HT-29 (cell line): ENCODE measurements around the gene CCDC192. TPM values are rescaled to one million over a fixed set of nuclear protein-coding genes. Genes with fewer than 3 reads are reported as not detected.
"Not testable (repeated sequence)": the region's sequence is repeated elsewhere in the genome, so short reads cannot be mapped to it uniquely, and the experiment has no call there.

Experiments
- DNase-seq: peaks from one replicate; pipeline ENCODE4 v3.0.0-alpha.2; 2015; ENCODE audit warnings: low spot score
- total RNA-seq: library from RNA; depleted of rRNA; stranded (reverse); fragments of >200 nt; shearing (Covaris generic); gene quantifications from 2 replicates; pipeline ENCODE4 v1.2.3, GENCODE V29; 2014

Gene CCDC192
- total RNA-seq, 1 experiment from 2014 or later: not detected

- peak; percentile 39 for DNase-seq
These were observed 59.2 kb downstream of the CCDC192 start for GRCh38 chr5:127762412-127762811.

GRCh38 chr5:127766676-127767335 lies 63.6 kb downstream of the CCDC192 start:
- no peak for DNase-seq

DNA sequence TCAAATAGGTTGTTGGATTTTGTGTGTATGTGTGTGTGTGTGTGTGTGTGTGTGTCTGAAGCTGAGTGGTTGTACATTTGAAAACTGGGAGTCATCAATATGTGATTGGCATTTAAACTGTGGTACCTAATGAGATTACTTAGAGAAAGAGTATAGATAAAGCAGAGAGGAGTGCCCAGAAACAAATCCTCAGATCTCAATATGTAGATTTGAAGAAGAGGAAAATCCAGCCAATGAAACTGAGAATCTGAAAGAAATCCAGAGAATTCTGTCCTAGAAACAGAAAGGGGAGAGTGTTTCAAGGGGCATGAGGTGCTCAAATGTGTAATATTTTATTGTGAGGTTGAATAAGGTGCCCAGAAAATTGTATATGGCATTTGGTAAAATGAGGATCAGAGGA lies 66.2 kb downstream of the CCDC192 start:
- no peak for DNase-seq

GRCh38 chr5:127770272-127770671 lies 67.1 kb downstream of the CCDC192 start:
- DNase-seq: no peak

DNA sequence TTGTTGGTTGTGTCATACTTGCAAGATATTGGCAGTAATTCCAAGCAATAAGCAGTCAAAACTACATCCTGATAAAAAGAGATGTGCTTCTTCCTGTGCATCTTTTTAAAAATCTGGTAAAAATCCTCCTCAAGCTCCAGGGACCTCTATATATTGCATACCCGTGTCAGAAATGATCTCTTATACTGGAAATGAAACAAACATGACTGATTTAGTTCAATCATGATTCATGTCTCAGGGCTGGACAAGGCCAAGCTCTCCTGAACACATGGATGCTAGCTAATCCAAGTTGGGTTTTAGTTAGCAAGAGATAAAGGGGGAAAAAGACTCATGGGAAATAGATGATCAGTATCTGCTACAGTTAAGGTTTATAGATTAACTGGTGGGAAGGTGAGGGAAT lies 69.3 kb downstream of the CCDC192 start:
- no peak for DNase-seq

- DNase-seq: no peak
These were observed 71.0 kb downstream of the CCDC192 start for GRCh38 chr5:127774221-127774620.

- DNase-seq: no peak
These were observed 73.3 kb downstream of the CCDC192 start for GRCh38 chr5:127776477-127776876.

DNA sequence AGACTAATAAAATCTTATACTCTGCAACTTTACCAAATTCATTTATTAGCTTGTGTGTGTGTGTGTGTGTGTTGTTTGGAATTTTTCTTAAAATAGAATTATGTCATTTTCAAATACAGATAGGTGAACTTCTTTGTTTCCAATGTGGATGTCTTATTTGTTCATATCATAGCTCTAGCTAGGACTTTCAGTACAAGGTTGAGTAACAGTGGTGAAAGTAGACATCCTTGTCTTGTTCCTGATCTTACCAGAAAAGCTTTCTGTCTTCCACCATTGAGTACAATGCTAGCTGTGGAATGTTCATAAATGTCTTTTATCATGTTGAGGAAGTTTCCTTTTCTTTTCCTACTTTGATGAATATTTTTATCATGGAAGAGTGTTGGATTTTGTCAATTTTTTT lies 74.8 kb downstream of the CCDC192 start:
- no peak for DNase-seq

- not testable (repeated sequence) for DNase-seq
These were observed 79.3 kb downstream of the CCDC192 start for GRCh38 chr5:127782450-127782849.

GRCh38 chr5:127785098-127785927 lies 82.1 kb downstream of the CCDC192 start:
- DNase-seq: no peak

DNA sequence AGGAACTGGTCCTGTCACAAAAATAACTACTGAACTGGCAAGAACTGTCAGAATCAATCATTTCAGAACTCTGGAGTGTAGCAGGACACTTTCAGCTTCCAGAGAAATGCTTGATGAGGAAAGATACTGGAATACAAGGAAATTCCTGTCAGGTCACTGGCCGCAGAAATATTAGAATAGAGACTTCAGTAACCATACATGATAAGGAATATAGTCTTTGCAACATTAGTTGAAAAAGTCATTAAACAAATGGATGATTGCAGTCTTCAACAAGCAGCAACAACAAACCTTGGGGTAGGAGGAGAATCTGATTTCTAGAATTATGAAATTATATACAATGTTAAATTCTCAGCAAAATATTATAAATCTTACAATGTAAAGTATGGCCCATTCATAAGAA lies 88.2 kb downstream of the CCDC192 start:
- no peak for DNase-seq

DNA sequence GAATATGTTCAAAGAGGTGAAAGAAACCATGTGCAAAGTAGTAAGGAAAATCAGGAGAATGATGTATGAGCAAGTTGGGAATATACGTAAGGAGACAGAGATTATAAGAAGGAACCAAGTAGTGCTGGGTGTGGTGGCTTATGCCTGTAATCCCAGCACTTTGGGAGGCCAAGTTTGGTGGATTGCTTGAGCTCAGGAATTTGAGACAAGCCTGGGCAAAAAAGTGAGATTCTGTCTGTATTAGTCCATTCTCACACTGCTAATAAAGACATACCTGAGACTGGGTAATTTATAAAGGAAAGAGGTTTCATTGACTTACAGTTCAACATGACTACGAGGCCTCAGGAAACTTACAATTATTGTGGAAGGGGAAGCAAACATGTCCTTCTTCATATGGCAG lies 88.7 kb downstream of the CCDC192 start:
- not testable (repeated sequence) for DNase-seq

DNA sequence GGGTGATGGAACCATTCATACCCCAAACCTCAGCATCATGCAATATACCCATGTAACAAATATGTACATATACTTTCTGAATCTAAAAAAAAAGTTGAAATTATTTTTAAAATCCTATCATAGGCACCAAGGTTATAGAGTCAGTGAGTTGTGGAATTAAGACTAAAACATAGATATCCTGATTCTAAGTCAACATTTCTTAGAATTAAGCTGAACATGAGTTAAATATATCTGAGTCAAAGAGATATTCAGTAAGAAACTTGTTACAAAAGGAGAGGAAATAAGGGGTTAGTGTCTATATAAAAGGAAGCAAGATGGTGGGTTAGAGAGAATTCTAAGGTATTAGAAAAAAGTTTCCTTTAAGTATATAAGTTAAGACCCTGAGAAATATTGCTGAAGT lies 89.9 kb downstream of the CCDC192 start:
- DNase-seq: no peak

DNA sequence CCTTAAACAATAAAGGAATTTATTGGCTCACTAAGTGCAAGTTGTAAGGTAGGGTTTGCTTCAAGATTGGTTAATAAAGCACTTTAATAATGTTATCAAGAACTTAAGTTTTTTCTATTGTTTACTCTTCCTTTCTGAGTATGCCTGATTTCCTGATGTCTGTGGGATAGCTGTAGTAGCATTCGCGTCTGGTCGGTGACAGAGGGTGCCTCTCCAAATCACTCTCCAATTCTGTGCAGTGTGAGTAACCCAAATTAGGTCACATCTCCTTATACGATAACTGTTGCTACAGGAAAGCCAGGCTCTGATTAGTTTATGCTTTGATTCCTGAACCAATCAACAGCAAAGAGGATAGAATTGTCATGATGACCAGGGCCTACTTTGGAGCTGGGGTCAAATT lies 90.7 kb downstream of the CCDC192 start:
- no peak for DNase-seq

DNA sequence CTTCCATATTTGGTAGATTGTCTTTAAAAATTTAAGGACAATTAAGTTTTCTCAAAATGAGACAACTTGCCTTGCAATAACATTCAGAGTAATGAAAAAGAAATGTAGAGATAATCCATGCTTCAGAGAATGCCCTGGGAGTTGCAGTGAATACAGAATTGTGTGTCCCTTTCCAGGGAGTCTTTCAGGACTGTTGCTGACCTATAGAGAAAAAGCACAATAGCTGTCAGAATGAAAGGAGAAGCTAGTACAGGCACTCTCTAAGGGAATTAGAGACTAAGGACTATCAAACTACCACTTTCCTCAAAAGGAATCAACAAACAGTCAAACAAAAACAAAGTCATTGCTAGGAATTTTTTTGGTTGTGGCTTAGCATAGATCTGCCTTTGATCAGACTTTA lies 93.0 kb downstream of the CCDC192 start:
- no peak for DNase-seq

GRCh38 chr5:127799293-127799905 lies 96.2 kb downstream of the CCDC192 start:
- DNase-seq: no peak

- DNase-seq: no peak
These were observed 98.7 kb downstream of the CCDC192 start for GRCh38 chr5:127801751-127802476.

- DNase-seq: no peak
These were observed 99.3 kb downstream of the CCDC192 start for GRCh38 chr5:127802477-127802865.

GRCh38 chr5:127804886-127805426 lies 101.8 kb downstream of the CCDC192 start:
- DNase-seq: no peak

- no peak for DNase-seq
These were observed 102.3 kb downstream of the CCDC192 start for GRCh38 chr5:127805448-127805847.

- DNase-seq: no peak
These were observed 103.6 kb downstream of the CCDC192 start for GRCh38 chr5:127806776-127807175.

- DNase-seq: no peak
These were observed 106.3 kb downstream of the CCDC192 start for GRCh38 chr5:127809533-127809932.
